Omental fat pad (tissue), 4 donors: ENCODE measurements around the gene TMEM238L. TPM values are rescaled to one million over a fixed set of nuclear protein-coding genes. Genes with fewer than 3 reads are reported as not detected.

Experiments used
- ATAC-seq: fragments of 150-250 bp; one replicate; pipeline ENCODE4 v1.9.1; 2016; ENCODE audit warnings: mild to moderate bottlenecking, moderate library complexity; ENCODE audit not compliant: low FRiP score
- DNase-seq: peaks from one replicate; pipeline ENCODE4 v3.0.0-alpha.2; 2019; ENCODE audit warnings: low spot score
- total RNA-seq, 4 donors: library from RNA; depleted of rRNA; stranded (reverse); fragments of >200 nt; gene quantifications; one replicate each; pipeline ENCODE4 v1.1.0, GENCODE V29; 2016
- TF ChIP-seq, protein P1 (sequence below), 3 donors: fragments of 450-650 bp; IDR thresholded peaks; one replicate each; pipeline ENCODE4 v1.5.1; 2016 to 2017; ENCODE audit warnings: antibody characterized with exemption in 3 of 3, mild to moderate bottlenecking in 3 of 3, moderate library complexity in 2 of 3

TMEM238L gene
- total RNA-seq, 4 donors from 2014 or later, result not detected

DNA sequence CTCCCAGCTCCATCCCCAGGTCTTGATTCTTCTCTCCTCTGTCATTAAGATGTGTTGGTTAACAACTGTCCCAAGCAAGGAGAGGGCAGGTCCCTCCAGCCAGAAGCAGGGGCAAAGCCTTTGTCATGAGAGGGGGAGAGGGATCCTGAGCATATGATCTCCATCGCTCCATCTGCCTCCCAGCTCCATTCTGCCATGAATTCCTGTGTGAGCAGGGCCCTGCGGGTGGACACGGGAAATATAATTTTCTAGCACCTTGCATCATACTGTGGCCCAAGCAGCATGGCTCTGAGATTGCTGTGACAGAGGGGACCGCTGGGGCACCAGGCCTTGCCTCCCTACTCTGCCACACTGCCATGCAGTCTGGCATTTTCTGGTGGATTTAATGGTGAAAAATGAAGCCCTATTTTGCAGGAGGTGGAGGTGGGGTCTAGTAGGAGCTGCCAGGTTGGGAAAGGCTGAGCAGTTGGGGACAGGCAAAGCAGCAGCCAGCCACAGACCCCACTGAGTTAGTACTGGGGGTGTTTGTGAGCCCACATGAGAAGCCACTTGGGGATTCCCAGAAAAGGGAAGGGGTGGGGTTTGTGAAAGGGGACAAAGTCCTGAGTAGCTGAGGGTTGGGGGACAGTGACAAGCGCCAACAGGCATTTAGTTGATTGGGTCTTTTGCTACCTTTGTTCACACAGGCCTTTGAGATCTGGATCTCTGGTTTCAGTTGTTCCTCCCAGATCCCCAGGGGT, 16.4 kb downstream of the TMEM238L start:
- ATAC-seq (no peak), DNase-seq (no peak)
- TF ChIP-seq, protein P1, sequence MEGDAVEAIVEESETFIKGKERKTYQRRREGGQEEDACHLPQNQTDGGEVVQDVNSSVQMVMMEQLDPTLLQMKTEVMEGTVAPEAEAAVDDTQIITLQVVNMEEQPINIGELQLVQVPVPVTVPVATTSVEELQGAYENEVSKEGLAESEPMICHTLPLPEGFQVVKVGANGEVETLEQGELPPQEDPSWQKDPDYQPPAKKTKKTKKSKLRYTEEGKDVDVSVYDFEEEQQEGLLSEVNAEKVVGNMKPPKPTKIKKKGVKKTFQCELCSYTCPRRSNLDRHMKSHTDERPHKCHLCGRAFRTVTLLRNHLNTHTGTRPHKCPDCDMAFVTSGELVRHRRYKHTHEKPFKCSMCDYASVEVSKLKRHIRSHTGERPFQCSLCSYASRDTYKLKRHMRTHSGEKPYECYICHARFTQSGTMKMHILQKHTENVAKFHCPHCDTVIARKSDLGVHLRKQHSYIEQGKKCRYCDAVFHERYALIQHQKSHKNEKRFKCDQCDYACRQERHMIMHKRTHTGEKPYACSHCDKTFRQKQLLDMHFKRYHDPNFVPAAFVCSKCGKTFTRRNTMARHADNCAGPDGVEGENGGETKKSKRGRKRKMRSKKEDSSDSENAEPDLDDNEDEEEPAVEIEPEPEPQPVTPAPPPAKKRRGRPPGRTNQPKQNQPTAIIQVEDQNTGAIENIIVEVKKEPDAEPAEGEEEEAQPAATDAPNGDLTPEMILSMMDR (IDR thresholded peaks at IDR 0.05), result no peak

DNA sequence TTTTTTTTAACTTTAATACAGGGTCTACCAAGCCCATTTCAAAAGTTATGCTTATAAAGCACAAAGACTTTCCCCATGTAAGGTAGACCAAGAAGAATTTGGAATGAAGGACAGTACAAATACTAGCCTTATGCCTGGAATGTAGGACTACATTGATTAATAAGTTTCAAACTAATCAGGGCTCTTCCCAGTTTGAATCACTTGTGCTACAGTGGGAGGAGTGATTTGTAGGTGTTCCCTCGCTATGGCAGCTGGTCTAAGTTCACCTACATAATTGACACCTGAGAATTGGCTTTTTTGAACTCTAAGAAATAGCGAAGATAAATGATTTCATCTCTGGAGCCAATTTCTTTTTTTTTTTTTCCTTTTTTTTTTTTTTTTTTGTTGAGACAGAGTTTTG, 18.6 kb downstream of the TMEM238L start:
- TF ChIP-seq, protein P1 (IDR thresholded peaks at IDR 0.05), result no peak
- ATAC-seq (no peak), DNase-seq (no peak)

DNA sequence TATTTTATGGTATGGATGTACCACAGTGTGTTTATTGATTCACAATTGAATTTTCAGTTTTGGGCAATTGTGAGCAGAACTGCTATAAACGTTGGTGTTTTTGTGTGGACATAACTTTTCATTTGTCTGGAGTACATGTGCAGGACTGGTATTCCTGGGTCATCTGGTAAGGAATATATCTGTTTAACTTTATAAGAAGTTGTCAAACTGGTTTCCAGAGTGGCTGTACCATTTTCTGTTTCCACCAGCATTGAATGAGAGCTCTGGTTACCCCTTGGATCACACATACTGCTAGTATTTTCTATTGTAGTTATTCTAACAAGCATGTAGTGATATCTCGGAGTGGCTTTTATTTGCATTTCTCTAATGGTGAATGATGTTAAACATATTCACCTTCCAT, 24.3 kb downstream of the TMEM238L start:
- DNase-seq (no peak), ATAC-seq (no peak)
- TF ChIP-seq, protein P1 (IDR thresholded peaks at IDR 0.05), result no peak

DNA sequence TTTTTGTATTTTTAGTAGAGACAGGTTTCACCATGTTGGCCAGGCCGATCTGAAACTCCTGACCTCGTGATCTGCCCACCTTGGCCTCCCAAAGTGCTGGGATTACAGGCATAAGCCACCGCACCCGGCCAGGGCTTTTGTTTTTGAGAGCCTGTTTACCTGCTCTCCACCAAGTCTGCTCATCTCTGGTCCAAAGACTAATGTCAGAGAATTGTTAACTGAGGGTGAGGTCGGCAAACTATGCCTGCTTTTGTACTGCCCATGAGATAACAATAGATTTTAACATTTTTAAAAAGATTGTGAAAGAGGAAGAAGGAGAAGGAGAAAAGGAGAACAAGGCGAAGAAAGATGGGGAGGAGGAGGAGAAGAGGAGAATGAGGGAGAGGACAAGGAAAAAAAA, 26.0 kb downstream of the TMEM238L start:
- TF ChIP-seq, protein P1 (IDR thresholded peaks at IDR 0.05), result no peak
- ATAC-seq (no peak), DNase-seq (no peak)

DNA sequence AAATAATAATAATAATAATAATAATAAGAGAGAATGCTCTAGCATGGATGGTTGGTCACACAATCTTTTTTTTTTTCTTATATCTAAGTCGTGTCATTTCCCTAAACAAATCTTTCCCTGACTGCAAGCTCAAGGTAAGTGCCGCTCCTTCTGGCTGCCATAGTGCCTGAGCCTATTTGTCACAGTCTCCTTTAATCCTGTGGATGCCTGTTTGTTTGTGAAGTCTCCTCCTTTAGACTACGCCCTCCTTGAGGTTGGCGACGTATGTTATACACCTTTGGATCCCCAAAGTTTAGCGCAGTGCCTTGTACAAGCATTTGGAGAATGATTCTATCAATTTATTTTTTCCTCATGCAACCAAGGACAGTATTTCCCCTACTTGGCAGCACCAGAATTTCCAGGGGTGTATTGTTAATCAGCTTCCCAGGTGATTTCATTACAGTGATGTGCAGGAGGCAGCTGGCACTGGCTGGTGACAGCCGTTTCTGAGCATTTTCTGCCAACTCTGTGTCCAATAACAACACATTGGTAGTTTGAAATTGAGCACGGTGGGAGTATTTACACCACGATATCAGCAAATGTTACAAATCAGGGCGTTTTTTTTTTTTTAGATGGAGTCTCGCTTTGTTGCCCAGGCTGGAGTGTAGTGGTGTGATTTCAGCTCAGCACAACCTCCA, 26.6 kb downstream of the TMEM238L start:
- ATAC-seq (no peak), DNase-seq (no peak)
- TF ChIP-seq, protein P1 (IDR thresholded peaks at IDR 0.05), result no peak

DNA sequence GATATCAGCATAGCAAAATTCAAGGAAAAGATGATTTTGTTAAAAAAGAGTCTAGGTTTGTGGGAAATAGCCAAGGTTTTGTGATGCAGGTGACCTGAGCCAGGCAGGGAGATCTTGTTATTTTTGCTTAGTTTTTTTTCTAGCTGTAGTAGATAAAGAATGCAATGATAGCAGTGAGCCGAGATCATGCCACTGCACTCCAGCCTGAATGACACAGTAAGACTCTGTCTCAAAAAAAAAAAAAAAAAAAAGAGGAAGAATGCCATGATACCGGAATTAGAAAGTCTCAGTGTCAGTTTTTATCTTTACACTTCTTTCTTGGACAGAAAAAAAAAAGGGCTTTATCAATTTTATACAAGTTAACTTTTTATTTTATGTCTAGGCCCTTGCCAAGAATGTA, 27.5 kb downstream of the TMEM238L start:
- ATAC-seq (no peak), DNase-seq (no peak)
- TF ChIP-seq, protein P1 (IDR thresholded peaks at IDR 0.05), result no peak
